Measurements from ENCODE around the gene SHISAL1.

The SHISAL1 gene

GRCh38 chr22:44299124-44299523 is 13.6 kb downstream of the SHISAL1 start:
- H3K4me3 ChIP-seq (ENCODE audit: severe bottlenecking) = no peak overlapping the region
- H3K27ac ChIP-seq (ENCODE audit: poor library complexity, severe bottlenecking) = no peak overlapping the region
- no peak for TF ChIP-seq CTCF (IDR thresholded peaks at IDR 0.05; ENCODE audit: poor library complexity, severe bottlenecking)
- DNase-seq (ENCODE audit: low spot score) = no peak
- H3K4me1 ChIP-seq (ENCODE audit: insufficient read depth, poor library complexity, severe bottlenecking) = no peaks in the 10 kb centered on the region
- no peak; the same call in 2 of the 3 replicates for ATAC-seq (ENCODE audit: low read depth)
- no peaks in the 10 kb centered on the region for H3K9me3 ChIP-seq (ENCODE audit: severe bottlenecking)
- H3K36me3 ChIP-seq (ENCODE audit: low read depth) = no peaks in the 10 kb centered on the region
- peaks cover 13% of the 10 kb centered on the region for H3K27me3 ChIP-seq (ENCODE audit: insufficient read depth, poor library complexity, severe bottlenecking)

GRCh38 chr22:44298406-44299091 is 14.2 kb downstream of the SHISAL1 start:
- ATAC-seq (ENCODE audit: low read depth) (no peak), DNase-seq (ENCODE audit: low spot score) (no peak)
- H3K4me3 ChIP-seq (ENCODE audit: severe bottlenecking) = no peak overlapping the region
- no peaks in the 10 kb centered on the region for H3K9me3 ChIP-seq (ENCODE audit: severe bottlenecking)
- H3K4me1 ChIP-seq (ENCODE audit: insufficient read depth, poor library complexity, severe bottlenecking) = no peaks in the 10 kb centered on the region
- H3K27ac ChIP-seq (ENCODE audit: poor library complexity, severe bottlenecking) = no peak overlapping the region
- TF ChIP-seq CTCF (IDR thresholded peaks at IDR 0.05; ENCODE audit: poor library complexity, severe bottlenecking) = no peak
- peaks cover 13% of the 10 kb centered on the region for H3K27me3 ChIP-seq (ENCODE audit: insufficient read depth, poor library complexity, severe bottlenecking)
- no peaks in the 10 kb centered on the region for H3K36me3 ChIP-seq (ENCODE audit: low read depth)

- TF ChIP-seq CTCF (IDR thresholded peaks at IDR 0.05; ENCODE audit: poor library complexity, severe bottlenecking) = no peak
- Histone ChIP-seq H3K4me1 (ENCODE audit: insufficient read depth, poor library complexity, severe bottlenecking) (no peaks in the 10 kb centered on the region), H3K4me3 (ENCODE audit: severe bottlenecking) (no peak overlapping the region), H3K27me3 (ENCODE audit: insufficient read depth, poor library complexity, severe bottlenecking) (peaks cover 13% of the 10 kb centered on the region), H3K9me3 (ENCODE audit: severe bottlenecking) (no peaks in the 10 kb centered on the region), H3K36me3 (ENCODE audit: low read depth) (no peaks in the 10 kb centered on the region), H3K27ac (ENCODE audit: poor library complexity, severe bottlenecking) (no peak overlapping the region)
- DNase-seq (ENCODE audit: low spot score) = no peak
- no peak for ATAC-seq (ENCODE audit: low read depth)
These were observed 15.2 kb downstream of the SHISAL1 start for GRCh38 chr22:44297470-44298061.

- no peak overlapping the region for H3K4me3 ChIP-seq (ENCODE audit: severe bottlenecking)
- no peak overlapping the region for H3K27ac ChIP-seq (ENCODE audit: poor library complexity, severe bottlenecking)
- H3K9me3 ChIP-seq (ENCODE audit: severe bottlenecking) = no peaks in the 10 kb centered on the region
- DNase-seq (ENCODE audit: low spot score) (no peak), ATAC-seq (ENCODE audit: low read depth) (no peak)
- H3K27me3 ChIP-seq (ENCODE audit: insufficient read depth, poor library complexity, severe bottlenecking) = peaks cover 3% of the 10 kb centered on the region
- no peaks in the 10 kb centered on the region for H3K4me1 ChIP-seq (ENCODE audit: insufficient read depth, poor library complexity, severe bottlenecking)
- H3K36me3 ChIP-seq (ENCODE audit: low read depth) = no peaks in the 10 kb centered on the region
- TF ChIP-seq CTCF (IDR thresholded peaks at IDR 0.05; ENCODE audit: poor library complexity, severe bottlenecking) = no peak
These were observed 17.3 kb downstream of the SHISAL1 start for GRCh38 chr22:44295406-44295805.

GRCh38 chr22:44293876-44294275 is 18.9 kb downstream of the SHISAL1 start:
- DNase-seq (ENCODE audit: low spot score) (no peak), ATAC-seq (ENCODE audit: low read depth) (no peak)
- no peaks in the 10 kb centered on the region for H3K9me3 ChIP-seq (ENCODE audit: severe bottlenecking)
- no peak overlapping the region for H3K27ac ChIP-seq (ENCODE audit: poor library complexity, severe bottlenecking)
- no peak overlapping the region for H3K4me3 ChIP-seq (ENCODE audit: severe bottlenecking)
- no peaks in the 10 kb centered on the region for H3K27me3 ChIP-seq (ENCODE audit: insufficient read depth, poor library complexity, severe bottlenecking)
- H3K36me3 ChIP-seq (ENCODE audit: low read depth) = no peaks in the 10 kb centered on the region
- H3K4me1 ChIP-seq (ENCODE audit: insufficient read depth, poor library complexity, severe bottlenecking) = no peaks in the 10 kb centered on the region
- no peak for TF ChIP-seq CTCF (IDR thresholded peaks at IDR 0.05; ENCODE audit: poor library complexity, severe bottlenecking)
